ENCODE results near the gene NEK9.

Gene NEK9

DNA sequence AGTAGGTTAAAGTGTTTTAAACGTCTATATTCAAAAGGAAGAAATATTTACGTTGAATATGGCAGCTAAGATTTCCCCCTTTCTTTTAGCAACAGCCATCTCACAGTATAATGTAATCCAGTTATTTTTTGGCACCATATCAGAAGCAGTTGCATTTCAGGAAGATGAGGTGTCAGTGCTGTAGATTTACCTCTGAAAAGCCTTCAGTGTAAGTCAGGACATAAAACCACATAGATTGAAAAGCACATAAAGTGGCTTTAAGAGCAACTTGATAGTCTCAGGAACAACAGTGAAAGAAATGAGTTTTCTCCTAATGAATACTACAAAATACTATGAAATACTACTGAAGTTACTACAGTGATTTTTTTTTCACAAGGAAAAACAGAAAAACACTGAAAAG is 82.5 kb downstream of the NEK9 start:
- no peak for DNase-seq (ENCODE audit: extremely low read depth, insufficient read length)
- H3K27me3 ChIP-seq (replicated peaks; ENCODE audit: control insufficient read depth, insufficient read depth, low read length), result no peaks in the 10 kb centered on the region
- H3K4me3 ChIP-seq (replicated peaks; ENCODE audit: low read depth, low read length), result no peak overlapping the region
- TF ChIP-seq, protein P1, sequence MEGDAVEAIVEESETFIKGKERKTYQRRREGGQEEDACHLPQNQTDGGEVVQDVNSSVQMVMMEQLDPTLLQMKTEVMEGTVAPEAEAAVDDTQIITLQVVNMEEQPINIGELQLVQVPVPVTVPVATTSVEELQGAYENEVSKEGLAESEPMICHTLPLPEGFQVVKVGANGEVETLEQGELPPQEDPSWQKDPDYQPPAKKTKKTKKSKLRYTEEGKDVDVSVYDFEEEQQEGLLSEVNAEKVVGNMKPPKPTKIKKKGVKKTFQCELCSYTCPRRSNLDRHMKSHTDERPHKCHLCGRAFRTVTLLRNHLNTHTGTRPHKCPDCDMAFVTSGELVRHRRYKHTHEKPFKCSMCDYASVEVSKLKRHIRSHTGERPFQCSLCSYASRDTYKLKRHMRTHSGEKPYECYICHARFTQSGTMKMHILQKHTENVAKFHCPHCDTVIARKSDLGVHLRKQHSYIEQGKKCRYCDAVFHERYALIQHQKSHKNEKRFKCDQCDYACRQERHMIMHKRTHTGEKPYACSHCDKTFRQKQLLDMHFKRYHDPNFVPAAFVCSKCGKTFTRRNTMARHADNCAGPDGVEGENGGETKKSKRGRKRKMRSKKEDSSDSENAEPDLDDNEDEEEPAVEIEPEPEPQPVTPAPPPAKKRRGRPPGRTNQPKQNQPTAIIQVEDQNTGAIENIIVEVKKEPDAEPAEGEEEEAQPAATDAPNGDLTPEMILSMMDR (IDR thresholded peaks at IDR 0.05; ENCODE audit: insufficient read depth, low read length, poor library complexity, severe bottlenecking), result no peak
- peaks cover 2% of the 10 kb centered on the region; the same call in 1 of the 2 replicates for H3K36me3 ChIP-seq (ENCODE audit: control insufficient read depth, insufficient read depth, low read length)

DNA sequence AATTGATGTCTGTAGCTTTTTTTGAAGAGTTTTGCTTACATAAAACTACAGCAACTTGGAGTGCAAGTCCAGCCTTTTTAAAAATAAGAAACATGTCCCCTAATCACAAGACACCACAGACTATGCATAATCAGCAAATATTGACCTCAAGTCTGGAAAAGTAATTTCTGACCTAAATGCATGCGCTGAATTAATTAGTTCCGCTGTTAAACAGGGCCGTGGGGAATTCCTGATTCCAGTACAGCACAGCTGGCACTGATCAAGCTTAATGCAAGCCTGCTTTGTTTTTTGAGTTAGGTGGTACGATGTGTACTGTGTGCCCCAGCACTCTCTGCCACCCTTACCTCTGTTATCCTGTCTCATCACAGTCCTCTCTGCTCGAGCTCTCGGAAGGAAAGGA is 84.8 kb downstream of the NEK9 start:
- Histone ChIP-seq H3K4me3 (replicated peaks; ENCODE audit: low read depth, low read length) (no peak overlapping the region), H3K27me3 (replicated peaks; ENCODE audit: control insufficient read depth, insufficient read depth, low read length) (no peaks in the 10 kb centered on the region), H3K36me3 (ENCODE audit: control insufficient read depth, insufficient read depth, low read length) (peaks cover 2% of the 10 kb centered on the region; the same call in 1 of the 2 replicates)
- no peak for DNase-seq (ENCODE audit: extremely low read depth, insufficient read length)
- TF ChIP-seq, protein P1 (IDR thresholded peaks at IDR 0.05; ENCODE audit: insufficient read depth, low read length, poor library complexity, severe bottlenecking), result no peak

DNA sequence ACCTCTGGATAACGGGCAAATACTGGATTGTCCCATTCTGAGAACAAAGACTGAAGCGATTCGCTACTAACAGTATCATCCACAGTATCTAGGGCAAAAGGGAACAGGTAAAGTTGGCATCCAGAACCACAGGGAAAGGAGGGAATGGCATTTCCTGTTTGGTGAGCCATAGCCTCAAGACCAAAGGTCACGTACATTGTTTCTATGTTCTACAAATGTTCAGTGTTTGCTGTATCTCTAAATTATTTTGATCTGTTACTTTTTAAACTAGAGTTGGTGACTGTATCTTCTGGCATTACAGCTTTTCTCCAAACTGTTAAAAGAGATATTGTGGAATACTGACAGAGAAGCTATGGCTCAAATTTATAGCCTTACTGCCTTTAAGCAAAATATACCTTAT is 85.2 kb downstream of the NEK9 start:
- TF ChIP-seq, protein P1 (IDR thresholded peaks at IDR 0.05; ENCODE audit: insufficient read depth, low read length, poor library complexity, severe bottlenecking), result no peak
- DNase-seq (ENCODE audit: extremely low read depth, insufficient read length), result no peak

DNA sequence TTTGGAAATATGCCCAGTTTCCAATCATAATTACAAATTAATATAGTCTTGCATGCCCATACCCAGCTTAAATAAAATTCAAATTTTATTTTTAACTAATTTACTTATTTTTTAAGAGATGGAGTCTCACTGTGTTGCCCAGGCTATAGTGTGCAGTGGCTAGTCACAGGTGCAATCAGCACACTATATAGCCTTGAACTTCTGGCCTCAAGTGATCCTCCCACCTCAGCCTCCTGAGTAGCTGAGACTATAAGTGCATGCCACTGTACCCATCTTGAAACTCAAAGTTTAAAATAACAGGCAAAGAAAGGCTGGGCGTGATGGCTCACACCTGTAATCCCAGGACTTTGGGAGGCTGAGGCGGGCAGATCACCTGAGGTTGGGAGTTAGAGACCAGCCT is 85.9 kb downstream of the NEK9 start:
- no peak for DNase-seq (ENCODE audit: extremely low read depth, insufficient read length)
- TF ChIP-seq, protein P1 (IDR thresholded peaks at IDR 0.05; ENCODE audit: insufficient read depth, low read length, poor library complexity, severe bottlenecking), result no peak
- no peaks in the 10 kb centered on the region for H3K27me3 ChIP-seq (replicated peaks; ENCODE audit: control insufficient read depth, insufficient read depth, low read length)
- no peak overlapping the region for H3K4me3 ChIP-seq (replicated peaks; ENCODE audit: low read depth, low read length)
- peaks cover 2% of the 10 kb centered on the region; the same call in 1 of the 2 replicates for H3K36me3 ChIP-seq (ENCODE audit: control insufficient read depth, insufficient read depth, low read length)

More for the DNA sequence above, 85.2 kb downstream of the NEK9 start:
- H3K4me3 ChIP-seq (replicated peaks; ENCODE audit: low read depth, low read length), result no peak overlapping the region
- H3K36me3 ChIP-seq (ENCODE audit: control insufficient read depth, insufficient read depth, low read length), result peaks cover 2% of the 10 kb centered on the region; the same call in 1 of the 2 replicates
- H3K27me3 ChIP-seq (replicated peaks; ENCODE audit: control insufficient read depth, insufficient read depth, low read length), result no peaks in the 10 kb centered on the region

DNA sequence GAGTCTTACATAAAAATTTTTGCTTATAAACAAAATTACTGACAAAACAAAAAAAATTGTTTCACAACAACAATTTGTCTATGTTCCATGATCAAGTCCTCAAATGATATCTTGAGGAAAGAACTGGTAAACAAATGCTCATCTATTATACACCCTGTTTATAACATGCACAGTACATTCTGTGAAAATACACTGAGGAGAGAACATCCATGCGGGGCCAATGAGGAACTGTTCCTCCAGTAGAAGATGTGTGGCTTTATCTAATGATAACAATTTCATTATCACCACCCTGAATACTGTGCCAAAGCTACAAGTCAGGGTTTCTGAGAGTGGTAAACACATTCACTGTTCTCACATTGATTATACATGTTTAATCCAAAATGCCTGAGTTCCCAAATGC is 86.3 kb downstream of the NEK9 start:
- H3K36me3 ChIP-seq (ENCODE audit: control insufficient read depth, insufficient read depth, low read length), result peaks cover 2% of the 10 kb centered on the region; the same call in 1 of the 2 replicates

More for the DNA sequence above, 86.3 kb downstream of the NEK9 start:
- no peak for DNase-seq (ENCODE audit: extremely low read depth, insufficient read length)
- TF ChIP-seq, protein P1 (IDR thresholded peaks at IDR 0.05; ENCODE audit: insufficient read depth, low read length, poor library complexity, severe bottlenecking), result no peak
- Histone ChIP-seq H3K4me3 (replicated peaks; ENCODE audit: low read depth, low read length) (no peak overlapping the region), H3K27me3 (replicated peaks; ENCODE audit: control insufficient read depth, insufficient read depth, low read length) (no peaks in the 10 kb centered on the region)
